Testis (tissue), 5 donors: ENCODE results near the gene SSC4D. TPM values are rescaled to one million over a fixed set of nuclear protein-coding genes. Genes with fewer than 3 reads are reported as not detected.
A peak's percentile ranks its signal among the peaks of the same experiment; 100 is the strongest.
"Not testable (repeated sequence)": the region's sequence is repeated elsewhere in the genome, so short reads cannot be mapped to it uniquely, and the experiment has no call there.

ENCODE experiments used
- DNase-seq: peaks from one replicate; pipeline ENCODE4 v3.0.0-alpha.2; 2019
- H3K27ac ChIP-seq, 2 donors: fragments of 200-600 bp; sonication (generic); one replicate each; pipeline ENCODE4 v1.5.1; 2019
- H3K27me3 ChIP-seq: fragments of 200-600 bp; sonication (generic); one replicate; pipeline ENCODE4 v1.5.1; 2019
- H3K36me3 ChIP-seq: fragments of 200-600 bp; sonication (generic); one replicate; pipeline ENCODE4 v1.5.1; 2017; ENCODE audit warnings: low read depth; ENCODE audit errors: missing control alignments
- H3K4me1 ChIP-seq: fragments of 200-600 bp; sonication (generic); one replicate; pipeline ENCODE4 v1.5.1; 2019
- H3K4me3 ChIP-seq, 2 donors: fragments of 200-600 bp; sonication (generic); one replicate each; pipeline ENCODE4 v1.5.1; 2017 to 2019
- H3K9me3 ChIP-seq: fragments of 200-600 bp; sonication (generic); one replicate; pipeline ENCODE4 v1.5.1; 2017
- CTCF ChIP-seq, 3 experiments: fragments of 450-650 bp in 2 of 3; fragments of 200-600 bp in 1 of 3; sonication (generic) in 1 of 3; IDR thresholded peaks; one replicate each; pipeline ENCODE4 v1.5.1; 2016 to 2019; ENCODE audit warnings: antibody characterized with exemption in 3 of 3, mild to moderate bottlenecking in 2 of 3, moderate library complexity in 1 of 3
- POLR2A ChIP-seq: fragments of 450-650 bp; IDR thresholded peaks from one replicate; pipeline ENCODE4 v1.6.1; 2017; ENCODE audit warnings: antibody characterized with exemption, mild to moderate bottlenecking, moderate library complexity
- WGBS, 2 donors: methylation state at CpG; one replicate each; pipeline ENCODE4 v1.1.5; 2018; 5-methylcytosine and 5-hydroxymethylcytosine counted together
- intact Hi-C: fragments of 100-400 bp; cut with DNase I; formaldehyde crosslinking; loops from one replicate; pipeline ENCODE4 v1.15.1; 2023; ENCODE audit warnings: low total_unique reads
- long read RNA-seq, 2 donors: transcript quantifications; one replicate each; lab custom pipeline, GENCODE V29; 2026
- polyA plus RNA-seq: library from polyadenylated mRNA; stranded (reverse); fragments of 350-450 nt; fragmentation: Illumina TruSeq; extraction: RNeasy Lipid Tissue Mini Kit (QIAGEN cat#74804); gene quantifications from one replicate; pipeline ENCODE4 v1.2.3, GENCODE V29; 2014; ENCODE audit warnings: low read depth, low replicate concordance; ENCODE audit not compliant: insufficient read depth
- total RNA-seq, 2 donors: library from RNA; depleted of rRNA; stranded (reverse); fragments of >200 nt; gene quantifications; one replicate each; pipeline ENCODE4 v1.2.3, GENCODE V29; 2016

SSC4D gene
- total RNA-seq, result 1 to 10 TPM; 1.8 to 2.3 TPM
- 2.8 TPM for polyA plus RNA-seq
- long read RNA-seq, donor 1, partial matches to known transcripts, result 0 of 4 reads
- long read RNA-seq, donor 1, other reads (novel, unspliced or antisense), result 0 of 4 reads
- long read RNA-seq, donor 2, partial matches to known transcripts, result 0 of 2 reads
- long read RNA-seq, donor 2, other reads (novel, unspliced or antisense), result 0 of 2 reads

GRCh38 chr7:76409537-76409936 lies at the start of gene SSC4D:
TSS of gene SSC4D (minus strand) at chr7:76409697. CDS start at chr7:76404439, 5,258 bp downstream.
- no peaks in the 10 kb centered on the region for H3K9me3 ChIP-seq
- no peaks in the 10 kb centered on the region for H3K4me1 ChIP-seq
- H3K36me3 ChIP-seq, result no peaks in the 10 kb centered on the region
- H3K4me3 ChIP-seq, result no peak within 1 kb of the TSS
- DNase-seq, result no peak
- WGBS, 2 donors, result 60 to 72% methylated on average over 4 to 6 of the region's 6 CpGs
- H3K27me3 ChIP-seq, result no peaks in the 10 kb centered on the region
- intact Hi-C loops, result no loop called here
- H3K27ac ChIP-seq, result no peak within 1 kb of the TSS
- no peak for TF ChIP-seq CTCF (IDR thresholded peaks at IDR 0.05)
- no peak for TF ChIP-seq POLR2A

GRCh38 chr7:76458504-76458903 lies 49.0 kb upstream of the SSC4D start:
- H3K27ac ChIP-seq, H3K9me3 ChIP-seq, H3K4me3 ChIP-seq, intact Hi-C loops, H3K36me3 ChIP-seq, DNase-seq, H3K4me1 ChIP-seq, H3K27me3 ChIP-seq: not testable (repeated sequence)
- 27 to 43% methylated on average over 1 to 2 of the region's 4 CpGs for WGBS, 2 donors

- no CpG with 5 or more reads among the region's 4 CpGs for WGBS, 2 donors
- H3K9me3 ChIP-seq, DNase-seq, intact Hi-C loops, H3K27ac ChIP-seq, H3K36me3 ChIP-seq, H3K27me3 ChIP-seq, H3K4me3 ChIP-seq, H3K4me1 ChIP-seq: not testable (repeated sequence)
These were observed 47.5 kb upstream of the SSC4D start for GRCh38 chr7:76457017-76457416.

- H3K27me3 ChIP-seq, intact Hi-C loops, H3K36me3 ChIP-seq, H3K9me3 ChIP-seq, H3K27ac ChIP-seq, H3K4me1 ChIP-seq, H3K4me3 ChIP-seq: not testable (repeated sequence)
- 17 to 31% methylated on average over 4 of the region's 5 CpGs for WGBS, 2 donors
- peak; percentile 84 for DNase-seq
These were observed 36.1 kb upstream of the SSC4D start for GRCh38 chr7:76445577-76446008.

- H3K4me3 ChIP-seq, DNase-seq, H3K27me3 ChIP-seq, H3K9me3 ChIP-seq, H3K36me3 ChIP-seq, H3K27ac ChIP-seq, intact Hi-C loops, H3K4me1 ChIP-seq: not testable (repeated sequence)
- WGBS, 2 donors, result 80 to 83% methylated on average over 5 to 11 of the region's 12 CpGs
These were observed 34.3 kb upstream of the SSC4D start for GRCh38 chr7:76443846-76444245.

GRCh38 chr7:76442664-76443446 lies 33.4 kb upstream of the SSC4D start:
- H3K36me3 ChIP-seq, H3K4me1 ChIP-seq, intact Hi-C loops, DNase-seq, H3K27me3 ChIP-seq, H3K4me3 ChIP-seq, H3K9me3 ChIP-seq, H3K27ac ChIP-seq: not testable (repeated sequence)
- WGBS, 2 donors, result 84 to 92% methylated on average over 2 to 5 of the region's 5 CpGs

GRCh38 chr7:76441792-76442191 lies 32.3 kb upstream of the SSC4D start:
- H3K27ac ChIP-seq, DNase-seq, H3K4me1 ChIP-seq, H3K9me3 ChIP-seq, H3K36me3 ChIP-seq, H3K4me3 ChIP-seq, intact Hi-C loops, H3K27me3 ChIP-seq: not testable (repeated sequence)
- 60 to 91% methylated on average over 1 of the region's 10 CpGs for WGBS, 2 donors

- 83 to 97% methylated on average over 2 to 4 of the region's 4 CpGs for WGBS, 2 donors
- H3K27ac ChIP-seq, H3K36me3 ChIP-seq, DNase-seq, H3K27me3 ChIP-seq, intact Hi-C loops, H3K9me3 ChIP-seq, H3K4me1 ChIP-seq, H3K4me3 ChIP-seq: not testable (repeated sequence)
These were observed 30.9 kb upstream of the SSC4D start for GRCh38 chr7:76440404-76440803.

GRCh38 chr7:76439120-76439888 lies 29.8 kb upstream of the SSC4D start:
- not testable (repeated sequence) for H3K36me3 ChIP-seq

More at GRCh38 chr7:76439120-76439888, 29.8 kb upstream of the SSC4D start:
- H3K9me3 ChIP-seq, DNase-seq, H3K27ac ChIP-seq, H3K4me1 ChIP-seq, intact Hi-C loops, H3K27me3 ChIP-seq, H3K4me3 ChIP-seq: not testable (repeated sequence)
- 60 to 100% methylated on average over 1 of the region's 7 CpGs for WGBS, 2 donors
